Heart left ventricle (tissue), 16 donors: Measurements from ENCODE around the gene GPR50. TPM values are rescaled to one million over a fixed set of nuclear protein-coding genes. Genes with fewer than 3 reads are reported as not detected.

Experiments
- ATAC-seq, 4 donors: fragments of 200-7000 bp; cut with Tn5 transposase; one replicate each; pipeline ENCODE4 v1.9.1; 2020 to 2022; ENCODE audit warnings: moderate library complexity in 4 of 4, mild to moderate bottlenecking in 3 of 4, moderate number of reproducible peaks in 1 of 4
- DNase-seq, 5 donors: peaks; one replicate each; pipeline ENCODE4 v3.0.0-alpha.2; 2020
- H3K27ac ChIP-seq, 12 donors: fragments of 200-600 bp; sonication (generic) in 4 of 12; one replicate each; pipeline versions ENCODE4 v1.5.0 to v1.8.0; 2016 to 2022; ENCODE audit warnings: mild to moderate bottlenecking in 2 of 12
- H3K27me3 ChIP-seq, 9 donors: fragments of 200-600 bp; sonication (generic) in 2 of 9; one replicate each; pipeline versions ENCODE4 v1.5.1 to v1.8.0; 2016 to 2022; ENCODE audit warnings: mild to moderate bottlenecking in 3 of 9
- H3K36me3 ChIP-seq, 9 donors: fragments of 200-600 bp; sonication (generic) in 2 of 9; one replicate each; pipeline versions ENCODE4 v1.5.0 to v1.8.0; 2018 to 2022; ENCODE audit warnings: mild to moderate bottlenecking in 2 of 9
- H3K4me1 ChIP-seq, 12 donors: fragments of 200-600 bp; sonication (generic) in 4 of 12; one replicate each; pipeline versions ENCODE4 v1.5.0 to v1.8.0; 2016 to 2022; ENCODE audit warnings: mild to moderate bottlenecking in 3 of 12
- H3K4me3 ChIP-seq, 12 donors: fragments of 200-600 bp; sonication (generic) in 4 of 12; one replicate each; pipeline versions ENCODE4 v1.5.0 to v1.8.0; 2017 to 2022; ENCODE audit warnings: mild to moderate bottlenecking in 9 of 12, moderate library complexity in 4 of 12
- H3K9me3 ChIP-seq, 12 donors: fragments of 200-600 bp; sonication (generic) in 4 of 12; one replicate each; pipeline versions ENCODE4 v1.5.0 to v1.8.0; 2016 to 2022; ENCODE audit warnings: mild to moderate bottlenecking in 1 of 12
- POLR2A ChIP-seq, 2 donors: fragments of 450-650 bp; IDR thresholded peaks; one replicate each; pipeline ENCODE4 v1.6.1; 2017; ENCODE audit warnings: antibody characterized with exemption in 2 of 2, mild to moderate bottlenecking in 2 of 2, moderate library complexity in 2 of 2
- WGBS, 4 donors: extraction: QIAGEN DNeasy Blood & Tissue Kit in 2 of 4; methylation state at CpG; one replicate each; pipeline versions ENCODE4 v1.1.5 to v1.1.7; 2013 to 2018; 5-methylcytosine and 5-hydroxymethylcytosine counted together
- intact Hi-C, 10 donors: fragments of 100-400 bp; cut with DNase I; formaldehyde crosslinking; loops; one replicate each; pipeline versions ENCODE4 v1.11.1 to v1.14.2; 2022
- polyA plus RNA-seq, 2 donors: library from polyadenylated mRNA; stranded (reverse); fragments of 200-250 nt; gene quantifications; one replicate each; pipeline ENCODE4 v1.2.3, GENCODE V29; 2013
- total RNA-seq, 9 donors: library from RNA; depleted of rRNA in 2 of 9; stranded (reverse); fragments of >200 nt in 2 of 9; fragmentation: NEBNext Ultra II Directional in 3 of 9; extraction: Animal tissue kit (Norgen Biotek cat#: 25700) in 3 of 9; gene quantifications; one replicate each; pipeline versions ENCODE4 v1.1.0 to v1.2.4, GENCODE V29; 2016 to 2023
- TF ChIP-seq, protein P1 (sequence below), 12 donors: fragments of 200-600 bp; sonication (generic) in 4 of 12; IDR thresholded peaks; one replicate each; pipeline versions ENCODE4 v1.5.0 to v1.8.0; 2018 to 2022; ENCODE audit warnings: antibody characterized with exemption in 12 of 12, mild to moderate bottlenecking in 5 of 12
- donor health status: ischemic (EF 13 %, LVEDD 7.1; RV severe dilation, severe dysfunction).
- donor health status: healthy with polysubstance abuse.
- donor health status: DM: no; HTN: yes; CAD: no.
- donor health status: DM: no; HTN: no; CAD: no.
- donor health status: ischemic (EF 25% LVEDD 6.9; RV normal size, moderate dysfunction).
- donor health status: ischemic (EF 25% LVEDD 5.7; RV mildly dilated, moderate dysfunction).
- donor health status: healthy.
- donor health status: DM: yes; HTN: yes; CAD: no.
- donor health status: ischemic (EF 35%, LVEDD 5.7; RV mildly dilated, moderate dysfunction).
- donor health status: nonischemic (EF 11% LVEDD 7.7; RV severe dilation, severe dysfunction).
- donor health status: DM: yes; HTN: yes; CAD: no.
- donor health status: PGD.
- donor health status: ischemic (EF 29% LVEDD 5.4; RV normal size, mild dysfunction).
- donor health status: nonischemic (EF 23%, LVEDD 6.1; RV moderate dilation, normal function).

Gene GPR50
- total and polyA plus RNA-seq, 11 donors: not detected

DNA sequence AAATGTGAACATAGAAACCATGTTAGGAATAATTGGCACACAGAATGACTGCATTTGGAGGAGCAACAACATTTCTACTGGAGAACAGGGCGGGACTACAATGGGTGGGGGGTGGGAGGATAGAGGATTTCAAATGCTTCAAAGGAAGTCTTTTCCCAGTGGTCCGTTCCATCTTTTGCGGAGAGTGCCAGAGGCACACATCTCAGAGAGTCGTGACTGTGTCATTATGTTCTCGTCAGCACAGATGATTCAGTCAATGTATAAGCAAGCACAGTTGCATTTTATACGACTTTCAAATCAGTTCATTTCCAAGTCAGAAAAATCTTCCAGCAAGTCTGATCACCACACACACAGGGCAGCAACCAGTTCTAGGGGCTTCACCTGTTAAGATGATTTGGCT, 22.7 kb upstream of the GPR50 start:
- Histone ChIP-seq H3K9me3 (peaks cover 0 to 3% (median 0%) of the 10 kb centered on the region in 12 donors), H3K36me3 (no peaks in the 10 kb centered on the region), H3K27ac (no peak overlapping the region), H3K4me1 (no peaks in the 10 kb centered on the region), H3K4me3 (no peak overlapping the region), H3K27me3 (peaks cover 0 to 37% (median 0%) of the 10 kb centered on the region in 9 donors)
- DNase-seq: no peak
- WGBS, 4 donors: 29 to 41% (median 31%) methylated on average over 6 of the region's 6 CpGs
- intact Hi-C loops: loop anchor here (2.0 to 10.0 kb wide), 9 partner anchors 201 to 1481 kb away; partner anchors contain the start of gene GABRQ (in 2 of the 10)
- no peak for TF ChIP-seq POLR2A (IDR thresholded peaks at IDR 0.05)
- TF ChIP-seq, protein P1, sequence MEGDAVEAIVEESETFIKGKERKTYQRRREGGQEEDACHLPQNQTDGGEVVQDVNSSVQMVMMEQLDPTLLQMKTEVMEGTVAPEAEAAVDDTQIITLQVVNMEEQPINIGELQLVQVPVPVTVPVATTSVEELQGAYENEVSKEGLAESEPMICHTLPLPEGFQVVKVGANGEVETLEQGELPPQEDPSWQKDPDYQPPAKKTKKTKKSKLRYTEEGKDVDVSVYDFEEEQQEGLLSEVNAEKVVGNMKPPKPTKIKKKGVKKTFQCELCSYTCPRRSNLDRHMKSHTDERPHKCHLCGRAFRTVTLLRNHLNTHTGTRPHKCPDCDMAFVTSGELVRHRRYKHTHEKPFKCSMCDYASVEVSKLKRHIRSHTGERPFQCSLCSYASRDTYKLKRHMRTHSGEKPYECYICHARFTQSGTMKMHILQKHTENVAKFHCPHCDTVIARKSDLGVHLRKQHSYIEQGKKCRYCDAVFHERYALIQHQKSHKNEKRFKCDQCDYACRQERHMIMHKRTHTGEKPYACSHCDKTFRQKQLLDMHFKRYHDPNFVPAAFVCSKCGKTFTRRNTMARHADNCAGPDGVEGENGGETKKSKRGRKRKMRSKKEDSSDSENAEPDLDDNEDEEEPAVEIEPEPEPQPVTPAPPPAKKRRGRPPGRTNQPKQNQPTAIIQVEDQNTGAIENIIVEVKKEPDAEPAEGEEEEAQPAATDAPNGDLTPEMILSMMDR (IDR thresholded peaks at IDR 0.05): no peak
- no peak for ATAC-seq

DNA sequence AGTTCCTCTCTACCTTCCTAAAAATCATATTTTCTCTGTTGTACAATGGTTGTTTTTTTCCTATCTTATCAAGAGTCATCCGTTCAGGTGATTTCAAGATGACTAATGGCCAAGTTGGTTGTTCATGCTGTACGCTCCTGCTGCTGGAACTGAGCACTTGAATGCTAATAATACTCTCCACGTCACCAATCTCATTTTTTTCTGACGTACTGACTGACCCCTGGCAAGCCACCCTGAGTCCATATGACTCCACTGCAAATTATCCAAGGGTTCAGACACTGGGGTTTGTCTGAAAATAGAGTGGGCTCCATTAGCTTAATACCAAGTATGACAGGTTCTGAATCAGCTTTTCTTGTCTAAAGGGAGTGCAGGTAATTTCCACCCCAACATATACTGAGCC, 21.1 kb upstream of the GPR50 start:
- Histone ChIP-seq H3K9me3 (peaks cover 0 to 6% (median 0%) of the 10 kb centered on the region in 12 donors), H3K27me3 (peaks cover 0 to 29% (median 0%) of the 10 kb centered on the region in 9 donors), H3K36me3 (no peaks in the 10 kb centered on the region), H3K27ac (no peak overlapping the region), H3K4me1 (no peaks in the 10 kb centered on the region), H3K4me3 (no peak overlapping the region)
- TF ChIP-seq, protein P1 (IDR thresholded peaks at IDR 0.05): no peak
- TF ChIP-seq POLR2A (IDR thresholded peaks at IDR 0.05): no peak
- intact Hi-C loops: loop anchor here in 6 of 10 donors (2.0 to 10.0 kb wide), 4 partner anchors 200 to 1480 kb away; partner anchors contain the start of gene GABRQ (in 2 of the 6)
- DNase-seq (no peak), ATAC-seq (peak in 3 of 4 donors; percentile 45 to 77 (median 66))
- WGBS, 4 donors: 37 to 43% (median 39%) methylated on average over 4 of the region's 4 CpGs

DNA sequence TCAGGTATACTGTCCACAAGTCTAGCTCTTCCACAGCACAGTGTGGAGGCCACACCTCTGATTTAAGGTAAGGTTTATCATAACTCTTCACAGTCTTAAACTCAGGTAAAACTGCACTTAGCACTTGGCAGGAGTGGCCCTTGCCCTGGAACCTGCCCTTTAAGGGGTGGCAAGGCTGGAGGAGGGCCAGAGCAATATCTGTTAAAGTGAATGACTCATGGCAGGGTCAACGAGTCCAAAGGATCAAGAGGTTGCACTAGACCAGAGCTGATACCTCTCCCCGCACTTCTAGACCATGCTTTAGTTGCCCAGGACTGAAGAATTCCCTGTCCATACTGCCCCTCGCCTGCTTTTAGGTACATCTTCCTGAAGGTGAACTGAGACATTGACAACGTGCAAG, 14.7 kb upstream of the GPR50 start:
- H3K27me3 ChIP-seq: peaks cover 0 to 5% (median 0%) of the 10 kb centered on the region in 9 donors
- peaks cover 0 to 11% (median 0%) of the 10 kb centered on the region in 12 donors for H3K9me3 ChIP-seq
- no peak overlapping the region for H3K27ac ChIP-seq
- no peaks in the 10 kb centered on the region for H3K4me1 ChIP-seq
- no peak for DNase-seq
- H3K4me3 ChIP-seq: no peak overlapping the region
- H3K36me3 ChIP-seq: no peaks in the 10 kb centered on the region
- WGBS, 4 donors: 41 to 72% (median 59%) methylated on average over 4 of the region's 4 CpGs
- TF ChIP-seq POLR2A (IDR thresholded peaks at IDR 0.05): no peak
- TF ChIP-seq, protein P1 (IDR thresholded peaks at IDR 0.05): no peak
- ATAC-seq: no peak
- intact Hi-C loops: no loop called here

DNA sequence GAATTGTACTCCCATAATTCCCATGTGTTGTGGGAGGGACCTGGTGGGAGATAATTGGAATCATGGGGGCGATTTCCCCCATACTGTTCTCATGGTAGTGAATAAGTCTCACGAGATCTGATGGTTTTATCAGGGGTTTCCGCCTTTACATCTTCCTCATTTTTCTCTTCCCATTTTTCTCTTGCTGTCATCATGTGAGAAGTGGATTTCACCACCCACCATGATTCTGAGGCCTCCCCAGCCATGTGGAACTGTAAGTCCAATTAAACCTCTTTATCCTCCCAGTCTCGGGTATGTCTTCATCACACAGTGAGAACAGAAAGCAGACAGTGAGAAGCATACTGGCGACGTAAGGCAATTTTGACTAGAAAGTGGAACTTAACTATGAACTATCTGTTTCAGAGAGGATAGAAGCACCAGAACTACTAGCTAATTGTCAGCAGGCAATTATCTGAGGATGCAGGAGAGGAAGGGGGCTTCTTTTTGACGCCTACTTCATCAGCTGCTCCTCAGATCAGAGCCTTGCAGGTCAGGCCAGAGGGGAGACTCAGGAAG, 8.5 kb upstream of the GPR50 start:
- DNase-seq (no peak), ATAC-seq (no peak)
- Histone ChIP-seq H3K36me3 (no peaks in the 10 kb centered on the region), H3K27me3 (peaks cover 0 to 14% (median 0%) of the 10 kb centered on the region in 9 donors), H3K4me1 (no peaks in the 10 kb centered on the region), H3K9me3 (peaks cover 0 to 11% (median 0%) of the 10 kb centered on the region in 12 donors), H3K27ac (no peak overlapping the region), H3K4me3 (no peak overlapping the region)
- intact Hi-C loops: no loop called here
- WGBS, 4 donors: 63 to 76% (median 67%) methylated on average over 7 of the region's 7 CpGs
- TF ChIP-seq POLR2A (IDR thresholded peaks at IDR 0.05): no peak
- TF ChIP-seq, protein P1 (IDR thresholded peaks at IDR 0.05): no peak
